ENCODE measurements around the gene KLHL21. TPM values are rescaled to one million over a fixed set of nuclear protein-coding genes. Genes with fewer than 3 reads are reported as not detected.

The KLHL21 gene
- total and polyA plus RNA-seq, 10 of the 15 experiments (the other 5 are each of a cell fraction or from before 2014, with no cell fraction given): 0.76 to 12.2 (median 5.2) TPM

GRCh38 chr1:6638226-6638625 lies 35.6 kb upstream of the KLHL21 start:
- 97% methylated on average over 18 of the region's 18 CpGs for WGBS (ENCODE audit: insufficient coverage, insufficient replicate concordance, low lambda C conversion rate, missing lambda C conversion rate)
- H3K9me3 ChIP-seq (replicated peaks; ENCODE audit: control insufficient read depth, insufficient read depth, low read length): no peaks in the 10 kb centered on the region
- H3K36me3 ChIP-seq (ENCODE audit: control insufficient read depth in 2 of 2, insufficient read depth in 2 of 2, low read length in 1 of 2): peaks cover 15 to 25% of the 10 kb centered on the region in 2 experiments; a peak in 3 of 4 replicates
- ATAC-seq (no peak), FAIRE-seq (no peak), DNase-seq (ENCODE audit: low read depth, low spot score) (no peak)
- CTCF ChIA-PET: interaction anchor here (1.1 kb wide), 1 partner anchor 148 kb away, joined by 3 read pairs; no protein-coding TSS in a partner anchor
- H3K9ac ChIP-seq (ENCODE audit: control insufficient read depth, insufficient read depth, low read length): no peak overlapping the region
- SMC1A ChIA-PET (ENCODE audit: uncharacterized antibody, unreplicated experiment): no interaction called here
- H3K4me2 ChIP-seq (ENCODE audit: control insufficient read depth, insufficient read depth): no peak overlapping the region
- RAD21 ChIA-PET (ENCODE audit: unreplicated experiment): no interaction called here
- intact Hi-C loops (cut with micrococcal nuclease; ENCODE audit: unreplicated experiment) (no loop called here), in situ Hi-C loops (cut with MboI) (loop anchor here (5.0 kb wide), 1 partner anchor 146 kb away; the partner anchor contains the start of gene PLEKHG5)
- BruUV-seq (replicated peaks): no TSS peak
- H3K4me1 ChIP-seq (ENCODE audit: control insufficient read depth, insufficient read depth, low read length): no peaks in the 10 kb centered on the region
- H3K27me3 ChIP-seq (replicated peaks in 1 of 2; ENCODE audit: control insufficient read depth in 2 of 2, insufficient read depth in 2 of 2, low read length in 1 of 2): no peaks in the 10 kb centered on the region
- no peak overlapping the region for H3K27ac ChIP-seq (ENCODE audit: control insufficient read depth, insufficient read depth)
- no peak overlapping the region for H2AFZ ChIP-seq (ENCODE audit: control insufficient read depth, low read depth, low read length)
- no peaks in the 10 kb centered on the region for H4K20me1 ChIP-seq (ENCODE audit: control insufficient read depth, insufficient read depth)
- no peak overlapping the region for H3K4me3 ChIP-seq
- H3K79me2 ChIP-seq (ENCODE audit: control insufficient read depth, insufficient read depth, low read length): no peaks in the 10 kb centered on the region
- POLR2A ChIA-PET: no interaction called here
- TF ChIP-seq SIN3A (IDR thresholded peaks at IDR 0.05; ENCODE audit: low read depth, low read length) (no peak), CHD2 (IDR thresholded peaks at IDR 0.05; ENCODE audit: borderline replicate concordance, low read depth, low read length) (no peak), SPI1 (IDR thresholded peaks at IDR 0.05; ENCODE audit: borderline replicate concordance, insufficient read depth, low read depth, low read length) (no peak), MYB (IDR thresholded peaks at IDR 0.05; ENCODE audit: borderline replicate concordance, low read depth, low read length) (no peak), ZNF207 (IDR thresholded peaks at IDR 0.05; ENCODE audit: borderline replicate concordance) (no peak), LARP7 (IDR thresholded peaks at IDR 0.05) (no peak), ESRRA (IDR thresholded peaks at IDR 0.05; ENCODE audit: low read length) (no peak), SREBF1 (IDR thresholded peaks at IDR 0.05; ENCODE audit: low read length) (no peak), EP300 (IDR thresholded peaks at IDR 0.05; ENCODE audit: borderline replicate concordance in 1 of 2, control insufficient read depth in 1 of 2, low read depth in 2 of 2, low read length in 2 of 2) (no peak), ZNF592 (IDR thresholded peaks at IDR 0.05) (no peak), GABPA (IDR thresholded peaks at IDR 0.05; ENCODE audit: low read depth) (no peak), MLLT1 (IDR thresholded peaks at IDR 0.05) (no peak), BCL11A (IDR thresholded peaks at IDR 0.05; ENCODE audit: low read depth, low read length) (no peak), HDAC6 (IDR thresholded peaks at IDR 0.05; ENCODE audit: unreplicated experiment) (no peak), SMAD5 (IDR thresholded peaks at IDR 0.05; ENCODE audit: low read depth) (no peak), YY1 (IDR thresholded peaks at IDR 0.05; ENCODE audit: low read depth, low read length) (no peak)
- TF ChIP-seq, protein P1, sequence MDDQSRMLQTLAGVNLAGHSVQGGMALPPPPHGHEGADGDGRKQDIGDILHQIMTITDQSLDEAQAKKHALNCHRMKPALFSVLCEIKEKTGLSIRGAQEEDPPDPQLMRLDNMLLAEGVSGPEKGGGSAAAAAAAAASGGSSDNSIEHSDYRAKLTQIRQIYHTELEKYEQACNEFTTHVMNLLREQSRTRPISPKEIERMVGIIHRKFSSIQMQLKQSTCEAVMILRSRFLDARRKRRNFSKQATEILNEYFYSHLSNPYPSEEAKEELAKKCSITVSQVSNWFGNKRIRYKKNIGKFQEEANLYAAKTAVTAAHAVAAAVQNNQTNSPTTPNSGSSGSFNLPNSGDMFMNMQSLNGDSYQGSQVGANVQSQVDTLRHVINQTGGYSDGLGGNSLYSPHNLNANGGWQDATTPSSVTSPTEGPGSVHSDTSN (IDR thresholded peaks at IDR 0.05; ENCODE audit: insufficient replicate concordance, low read depth, low read length): no peak

Measured in GM12878 (cell line).